ENCODE data around the gene OR9G1.

The OR9G1 gene

GRCh38 chr11:56740107-56740506 is 41.2 kb downstream of the OR9G1 start:
- no peak overlapping the region for H3K27ac Mint-ChIP-seq
- H3K36me3 Mint-ChIP-seq (ENCODE audit: low read depth), result no peaks in the 10 kb centered on the region
- no peak overlapping the region for H3K4me3 Mint-ChIP-seq
- H3K27me3 Mint-ChIP-seq, result no peaks in the 10 kb centered on the region
- intact Hi-C loops (cut with micrococcal nuclease), result no loop called here
- H3K9me3 Mint-ChIP-seq, result peaks cover 6% of the 10 kb centered on the region
- no peaks in the 10 kb centered on the region for H3K4me1 Mint-ChIP-seq (ENCODE audit: low read depth)

GRCh38 chr11:56740886-56741285 is 42.0 kb downstream of the OR9G1 start:
- H3K9me3 Mint-ChIP-seq, result peaks cover 6% of the 10 kb centered on the region
- no peaks in the 10 kb centered on the region for H3K4me1 Mint-ChIP-seq (ENCODE audit: low read depth)
- no peaks in the 10 kb centered on the region for H3K27me3 Mint-ChIP-seq
- intact Hi-C loops (cut with micrococcal nuclease), result no loop called here
- no peak overlapping the region for H3K4me3 Mint-ChIP-seq
- no peak overlapping the region for H3K27ac Mint-ChIP-seq
- H3K36me3 Mint-ChIP-seq (ENCODE audit: low read depth), result no peaks in the 10 kb centered on the region

- Mint-ChIP-seq H3K27me3 (no peaks in the 10 kb centered on the region), H3K4me1 (ENCODE audit: low read depth) (no peaks in the 10 kb centered on the region), H3K27ac (no peak within 1 kb of the TSS), H3K9me3 (no peaks in the 10 kb centered on the region), H3K36me3 (ENCODE audit: low read depth) (no peaks in the 10 kb centered on the region), H3K4me3 (no peak within 1 kb of the TSS)
- intact Hi-C loops (cut with micrococcal nuclease), result no loop called here
Measured at GRCh38 chr11:56748597-56748996, 49.7 kb downstream of the OR9G1 start, which contains the start of gene OR9G4. Gene OR9G4, minus strand, starts transcription at chr11:56748697. Its CDS starts 4,931 bp downstream, at chr11:56743766.

GRCh38 chr11:56750190-56750589 is 51.3 kb downstream of the OR9G1 start:
- H3K9me3 Mint-ChIP-seq, result no peaks in the 10 kb centered on the region
- H3K36me3 Mint-ChIP-seq (ENCODE audit: low read depth), result no peaks in the 10 kb centered on the region
- intact Hi-C loops (cut with micrococcal nuclease), result no loop called here
- H3K4me3 Mint-ChIP-seq, result no peak overlapping the region
- H3K4me1 Mint-ChIP-seq (ENCODE audit: low read depth), result no peaks in the 10 kb centered on the region
- H3K27ac Mint-ChIP-seq, result no peak overlapping the region
- H3K27me3 Mint-ChIP-seq, result no peaks in the 10 kb centered on the region

GRCh38 chr11:56751480-56751879 is 52.6 kb downstream of the OR9G1 start:
- Mint-ChIP-seq H3K4me3 (no peak overlapping the region), H3K4me1 (ENCODE audit: low read depth) (no peaks in the 10 kb centered on the region), H3K36me3 (ENCODE audit: low read depth) (no peaks in the 10 kb centered on the region), H3K27ac (no peak overlapping the region), H3K9me3 (no peaks in the 10 kb centered on the region), H3K27me3 (no peaks in the 10 kb centered on the region)
- intact Hi-C loops (cut with micrococcal nuclease), result no loop called here
